ENCODE measurements around the gene KIRREL1. TPM values are rescaled to one million over a fixed set of nuclear protein-coding genes. Genes with fewer than 3 reads are reported as not detected.
A peak's percentile ranks its signal among the peaks of the same experiment; 100 is the strongest.
"Not testable (repeated sequence)": the region's sequence is repeated elsewhere in the genome, so short reads cannot be mapped to it uniquely, and the experiment has no call there.

Gene KIRREL1
- polyA plus RNA-seq, 1 donor, result 182 TPM

DNA sequence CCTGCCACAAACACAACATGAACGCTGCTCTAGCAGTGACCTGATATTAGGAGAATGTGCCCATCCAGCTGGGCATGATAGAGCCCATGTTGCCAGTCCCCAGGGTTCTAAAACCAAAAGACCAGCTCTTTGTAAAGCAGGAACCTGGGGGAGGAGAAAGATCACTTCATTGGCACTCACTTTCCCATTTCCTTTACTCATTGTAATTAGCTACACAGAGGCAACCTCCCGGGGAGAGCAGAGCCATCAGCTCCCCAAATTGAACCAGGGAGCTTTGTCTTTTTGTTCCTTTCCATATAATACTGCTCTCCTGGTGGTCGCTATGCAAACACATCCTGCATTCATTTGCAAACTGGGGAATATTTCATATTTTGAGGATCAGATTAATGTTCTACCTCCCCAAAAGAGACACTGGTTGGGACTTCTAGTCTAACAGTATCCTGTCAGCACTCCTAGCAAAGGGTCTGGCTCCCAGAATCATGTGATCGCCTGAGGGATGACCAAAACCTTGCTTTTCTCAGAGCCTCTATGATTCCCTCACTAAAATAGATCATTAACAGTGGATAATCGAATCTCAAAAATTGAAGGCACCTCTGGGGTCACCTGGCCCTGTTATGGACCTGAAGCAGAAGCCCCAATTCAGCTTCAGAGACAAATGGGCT lies 110.5 kb downstream of the KIRREL1 start:
- no peak for DNase-seq

DNA sequence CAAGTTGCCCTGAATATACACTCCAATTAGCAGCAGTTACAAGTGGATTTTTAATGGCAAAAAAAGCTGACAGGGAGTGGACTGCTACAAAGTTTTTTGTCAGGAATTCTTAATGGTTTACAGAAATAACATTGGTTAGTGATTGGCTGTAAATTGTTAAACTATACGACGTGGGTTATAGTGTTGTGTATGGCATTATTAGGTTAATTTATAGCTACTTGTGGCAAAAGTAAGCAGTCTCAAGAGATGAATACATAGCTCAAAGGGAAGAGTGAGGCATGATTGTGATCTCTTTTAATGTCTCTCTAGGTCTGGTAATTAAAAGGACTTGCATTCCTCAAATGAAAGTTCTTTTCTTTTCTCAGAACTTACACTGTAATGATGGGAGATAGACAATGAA lies 111.4 kb downstream of the KIRREL1 start:
- DNase-seq, result no peak

DNA sequence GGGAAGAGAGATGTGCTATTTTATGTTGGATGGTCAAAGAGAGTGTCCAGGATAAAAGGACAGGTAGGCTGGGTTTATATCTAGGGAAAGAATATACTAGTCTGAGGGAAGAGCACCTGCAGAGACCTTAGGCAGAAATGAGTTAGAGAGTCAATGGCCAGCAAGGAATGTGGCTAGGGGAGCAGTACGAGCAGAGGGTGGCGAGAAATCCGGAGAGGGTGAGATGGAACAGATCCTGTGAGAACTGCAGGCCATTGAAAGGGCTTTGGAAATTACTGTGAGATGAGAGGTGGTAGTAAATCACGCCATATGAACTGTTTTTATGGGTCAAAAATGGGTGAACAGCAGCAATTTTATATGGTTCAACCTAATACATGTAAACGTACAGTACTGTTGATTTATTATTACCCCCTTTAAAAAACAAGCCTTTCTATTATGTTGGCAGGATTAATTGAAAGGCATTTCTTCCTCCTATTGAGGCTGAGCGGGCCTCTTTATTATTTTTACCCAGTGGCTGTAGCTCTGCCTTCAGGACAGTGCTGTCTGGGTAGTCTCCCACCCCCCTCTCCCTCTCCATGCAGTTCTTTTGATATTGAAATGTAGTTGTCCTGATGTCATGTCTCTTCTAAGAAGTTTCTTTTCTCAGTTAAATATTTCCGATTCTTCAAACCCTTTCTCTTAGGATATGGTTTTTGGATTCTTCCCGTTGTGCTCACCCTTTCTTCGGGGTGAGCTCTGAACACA lies 112.1 kb downstream of the KIRREL1 start:
- no peak for DNase-seq

DNA sequence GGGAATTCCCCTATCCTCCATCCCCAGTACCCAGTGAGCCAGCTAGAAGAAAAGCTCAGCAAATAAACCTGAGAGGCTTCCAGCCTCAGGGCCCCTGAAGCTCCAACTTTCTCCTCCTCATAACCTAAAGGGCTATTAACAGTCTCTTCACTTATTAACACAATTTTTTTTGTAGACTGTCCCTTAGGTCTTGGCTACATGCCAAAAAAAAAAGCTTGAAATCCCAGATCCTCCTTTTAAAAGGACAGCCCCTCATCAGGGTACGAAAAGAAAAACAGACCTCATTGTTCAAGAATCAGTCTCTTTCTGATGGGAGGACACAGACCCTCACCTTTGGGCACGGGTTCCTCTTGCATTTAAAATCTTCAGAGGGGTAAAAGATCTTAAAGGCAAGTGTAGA lies 114.5 kb downstream of the KIRREL1 start:
- no peak for DNase-seq

DNA sequence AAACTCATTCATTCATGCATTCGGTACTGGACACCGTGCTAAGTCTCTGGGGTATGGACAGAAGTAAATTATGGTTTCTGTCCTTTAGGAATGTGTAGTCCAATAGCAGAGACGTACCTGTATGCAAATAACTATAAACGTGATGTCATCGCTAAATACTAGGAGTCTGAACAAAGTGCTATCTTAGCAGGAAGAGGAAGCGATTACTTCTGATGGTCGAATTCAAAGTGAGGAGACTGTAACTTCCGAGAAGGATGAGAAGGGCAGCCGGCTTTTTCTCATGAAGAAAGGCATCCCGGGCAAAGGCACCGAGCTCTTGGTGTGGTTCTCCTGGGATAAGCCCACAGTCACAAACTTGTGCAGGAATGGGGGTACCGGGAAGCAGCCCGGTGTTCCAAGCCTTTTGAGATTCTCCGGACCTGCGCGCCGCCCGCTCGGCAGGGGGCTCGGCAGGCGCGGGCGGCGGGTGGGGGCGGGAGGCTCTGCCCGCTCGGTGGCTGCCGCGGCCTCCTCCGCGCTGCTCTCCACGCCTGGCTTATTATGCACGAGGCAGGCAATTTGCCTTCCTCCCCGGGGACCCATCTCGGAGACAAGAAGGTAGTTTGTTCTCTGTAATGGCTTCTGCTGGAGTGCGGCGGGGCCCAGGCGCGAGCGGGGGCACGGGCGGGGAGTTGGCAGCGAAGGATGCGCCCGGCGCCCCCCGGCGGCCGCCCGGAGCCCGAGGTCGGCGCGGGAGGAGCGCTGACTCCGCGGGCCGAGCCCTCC lies 119.7 kb downstream of the KIRREL1 start:
- DNase-seq, result no peak

DNA sequence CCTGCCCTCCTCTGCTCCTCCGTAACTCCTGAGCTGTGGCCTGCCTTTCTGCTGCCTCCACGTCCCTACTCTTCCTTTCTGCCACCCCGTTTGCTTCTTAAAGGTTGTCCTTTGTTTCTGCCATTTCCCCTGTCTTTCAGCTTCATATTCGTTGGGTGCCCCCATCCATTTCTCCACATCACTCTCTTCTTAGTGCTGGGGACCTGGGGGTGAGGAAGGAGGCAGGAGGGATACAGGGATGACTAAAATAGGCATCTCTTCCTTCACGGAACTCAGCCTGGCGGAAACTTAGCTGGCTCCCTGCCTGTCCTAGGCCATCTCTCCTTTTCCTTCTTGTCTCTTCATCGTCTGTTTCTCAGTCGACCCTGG lies 120.3 kb downstream of the KIRREL1 start:
- no peak for DNase-seq

DNA sequence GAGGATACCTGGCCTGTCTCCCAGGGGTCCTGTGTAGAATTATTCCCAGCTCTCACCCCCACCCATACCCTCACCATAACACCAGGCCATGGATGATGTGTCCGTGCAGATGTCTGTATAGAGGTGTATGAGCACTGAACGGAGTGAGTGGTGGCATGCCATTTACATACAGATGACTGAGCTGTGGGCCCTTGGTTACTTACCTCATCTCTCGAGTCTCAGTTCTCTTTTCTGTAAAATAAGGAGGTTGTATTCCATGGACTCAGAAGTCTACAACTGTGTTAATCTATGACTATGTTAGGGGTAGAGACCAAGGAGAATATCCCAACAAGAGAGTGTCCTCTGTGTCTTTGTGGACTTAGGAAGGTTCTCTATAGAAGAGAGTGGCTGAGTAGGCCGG lies 121.7 kb downstream of the KIRREL1 start:
- no peak for DNase-seq

DNA sequence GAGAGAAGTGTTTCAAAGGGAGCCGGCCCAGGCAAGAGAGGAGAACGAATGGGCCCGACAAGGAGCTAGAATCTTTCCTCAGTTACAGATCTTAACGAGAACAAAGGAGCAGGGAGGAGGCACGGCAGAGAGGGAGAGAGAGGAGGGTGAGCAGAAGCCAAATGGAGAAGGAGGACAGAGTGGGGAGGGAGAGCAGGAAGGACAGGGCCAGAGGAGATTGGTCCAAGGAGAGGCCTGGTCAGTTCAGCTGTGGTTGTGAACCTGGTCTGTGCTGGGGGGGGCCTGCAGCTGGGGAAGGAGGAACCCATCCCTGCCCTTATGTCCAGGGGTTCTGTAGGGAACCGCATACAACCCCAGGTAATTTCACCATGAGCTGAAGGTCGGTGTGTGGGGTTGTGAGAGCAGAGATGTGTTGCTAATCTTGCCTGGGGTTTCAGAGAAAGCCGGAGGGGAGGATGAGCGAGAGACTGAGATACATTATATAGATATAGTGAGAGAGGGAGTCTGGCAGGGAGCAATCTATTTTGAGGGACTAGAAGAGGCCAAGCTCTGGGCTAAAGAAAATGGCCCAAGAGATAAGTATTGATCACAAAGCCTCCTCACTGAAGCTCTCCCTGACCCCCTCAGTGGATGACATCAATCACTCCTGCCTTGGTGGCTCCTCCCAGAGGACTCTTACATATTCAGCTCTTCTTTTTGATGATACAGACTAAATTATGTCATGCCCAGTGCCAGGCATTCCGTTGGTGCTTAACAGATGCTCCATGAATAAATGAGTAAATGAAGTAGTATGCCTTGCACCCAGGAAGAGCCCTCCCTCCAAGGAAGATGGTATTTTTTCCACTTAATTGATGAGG lies 123.1 kb downstream of the KIRREL1 start:
- DNase-seq, result no peak

DNA sequence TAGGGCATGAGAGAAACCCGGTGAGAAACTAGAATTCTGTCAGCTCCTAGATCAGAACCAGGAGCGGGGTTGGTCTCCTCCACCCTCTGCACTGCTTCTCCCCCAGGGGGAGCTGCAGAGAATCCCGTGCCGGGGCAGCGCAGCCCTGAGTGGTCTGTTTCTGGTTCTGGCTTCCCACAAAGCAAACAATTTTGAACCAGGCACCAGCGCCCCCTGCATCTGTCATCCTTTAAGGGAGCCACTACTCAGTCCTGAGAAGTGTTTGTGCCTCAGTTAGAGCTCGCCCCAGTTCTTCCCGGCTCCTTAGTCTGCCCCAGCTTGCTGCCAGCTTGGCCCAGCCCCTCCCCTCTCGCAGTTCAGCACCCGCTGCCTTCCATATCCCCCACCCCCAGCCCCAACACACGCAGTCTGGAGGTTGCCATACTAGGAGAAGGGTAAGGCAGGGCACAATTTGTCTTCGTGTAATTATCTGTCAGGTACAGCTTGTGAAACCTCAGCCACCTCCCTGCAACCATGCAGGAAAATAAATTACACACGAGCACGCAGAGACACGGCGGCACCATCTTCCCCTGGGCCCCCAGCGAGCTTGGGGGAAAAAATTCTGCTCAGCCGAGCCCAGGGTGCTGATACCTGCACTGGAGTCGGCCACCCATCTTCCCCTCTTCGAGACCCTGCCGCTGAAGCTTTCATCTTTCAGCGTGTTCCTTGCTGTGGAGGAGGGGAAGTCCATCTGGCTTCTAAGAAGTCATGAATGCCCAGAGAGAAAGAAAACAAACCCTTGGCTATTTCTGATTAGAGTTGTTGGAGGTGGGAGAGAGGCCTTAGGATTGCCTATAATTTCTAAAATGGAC lies 124.6 kb downstream of the KIRREL1 start:
- peak; percentile 67 for DNase-seq

DNA sequence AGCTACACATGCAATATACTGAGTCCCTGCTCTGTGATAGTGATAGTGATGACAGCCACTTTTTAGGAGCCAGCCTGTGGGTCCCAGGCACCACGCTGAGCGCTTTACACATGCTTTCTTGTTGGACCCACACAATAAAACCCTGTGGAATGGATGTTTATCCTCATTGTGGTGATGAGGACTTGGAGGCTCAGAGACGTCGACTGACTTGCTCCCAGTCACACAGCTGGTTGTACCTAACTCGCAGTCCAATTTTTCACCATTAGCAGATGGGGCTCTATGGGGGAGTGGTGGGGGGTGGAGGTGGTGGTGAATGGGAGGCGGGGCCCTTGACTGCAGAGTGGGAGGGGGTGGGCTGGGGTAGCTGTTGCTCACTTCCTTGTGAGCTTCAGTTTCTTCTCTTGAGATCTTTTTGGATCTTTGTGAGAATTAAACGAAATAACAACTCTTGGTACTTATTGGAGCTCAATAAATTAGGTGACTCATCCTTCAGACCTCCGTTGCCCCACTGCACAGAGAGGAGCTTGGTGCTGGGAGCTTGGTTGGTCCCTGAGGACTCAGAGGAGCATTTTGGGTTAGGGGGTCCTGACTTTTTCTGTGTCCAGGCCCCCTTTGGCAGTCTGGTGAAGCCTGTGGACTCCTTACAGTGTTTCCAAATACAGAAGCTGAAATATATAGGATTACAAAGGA lies 125.4 kb downstream of the KIRREL1 start:
- DNase-seq, result no peak

DNA sequence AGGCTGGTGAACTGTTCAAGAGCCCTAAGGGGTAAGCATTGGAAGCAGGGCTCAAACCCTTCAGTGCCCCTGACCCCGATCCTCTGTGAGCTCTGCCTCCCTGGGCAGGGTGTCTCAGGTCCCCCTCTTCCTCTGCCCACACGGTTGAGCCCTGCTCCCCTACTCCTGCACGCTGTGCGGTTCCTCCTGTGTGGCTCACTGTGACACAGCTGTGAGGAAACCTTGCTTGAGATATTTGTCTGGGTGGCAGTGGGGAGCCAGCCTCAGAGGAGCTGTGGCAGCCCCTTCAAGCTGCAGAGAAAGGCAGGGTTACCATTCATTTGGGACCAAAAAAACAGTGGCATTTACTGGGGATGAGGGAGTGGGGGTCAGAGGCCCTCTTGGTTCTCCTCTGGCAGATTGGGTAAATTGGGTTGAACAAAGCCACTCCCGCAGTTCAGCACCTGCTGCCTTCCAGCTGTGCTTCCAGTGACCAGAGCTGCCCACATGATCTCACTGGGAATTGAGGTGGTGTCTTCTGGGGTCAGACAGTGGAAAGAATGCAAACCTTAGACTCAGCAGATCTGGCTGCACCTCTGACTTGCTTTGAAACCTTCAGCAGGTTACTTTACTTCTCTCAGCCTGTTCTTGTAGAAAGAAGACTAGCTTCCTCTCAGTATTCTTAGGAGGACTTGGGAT lies 126.7 kb downstream of the KIRREL1 start:
- no peak for DNase-seq

DNA sequence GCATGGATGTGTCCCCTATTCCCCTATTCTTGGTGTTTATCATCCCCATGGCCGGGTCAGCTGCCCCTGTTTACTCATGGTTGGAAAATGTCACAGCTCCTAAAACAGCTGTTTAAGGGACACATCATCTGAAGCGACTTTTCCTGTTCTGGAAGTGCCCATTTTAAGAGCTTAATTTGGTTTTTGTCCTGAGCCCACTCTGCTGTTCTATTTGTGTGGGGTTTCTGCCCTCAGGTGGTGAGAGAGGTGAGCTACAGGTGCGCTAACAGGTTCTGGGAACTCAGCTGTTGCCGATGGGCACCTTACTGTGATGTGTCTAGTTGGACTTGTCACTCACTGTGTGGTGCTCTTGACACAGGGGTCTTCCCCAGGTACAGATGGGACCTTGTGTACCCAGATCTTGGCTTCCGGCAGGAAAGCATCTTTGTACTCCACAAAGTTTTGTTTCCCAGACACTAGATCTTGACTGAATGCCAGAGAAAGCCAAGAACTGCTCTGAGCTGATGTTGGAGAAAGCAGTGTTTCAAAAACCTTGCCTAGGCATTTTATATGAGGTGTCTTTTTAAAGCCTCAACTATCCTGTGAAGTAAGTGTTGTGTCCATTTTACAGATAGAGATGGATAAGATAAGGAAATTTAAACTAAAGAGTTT lies 128.3 kb downstream of the KIRREL1 start:
- DNase-seq, result peak; percentile 68

DNA sequence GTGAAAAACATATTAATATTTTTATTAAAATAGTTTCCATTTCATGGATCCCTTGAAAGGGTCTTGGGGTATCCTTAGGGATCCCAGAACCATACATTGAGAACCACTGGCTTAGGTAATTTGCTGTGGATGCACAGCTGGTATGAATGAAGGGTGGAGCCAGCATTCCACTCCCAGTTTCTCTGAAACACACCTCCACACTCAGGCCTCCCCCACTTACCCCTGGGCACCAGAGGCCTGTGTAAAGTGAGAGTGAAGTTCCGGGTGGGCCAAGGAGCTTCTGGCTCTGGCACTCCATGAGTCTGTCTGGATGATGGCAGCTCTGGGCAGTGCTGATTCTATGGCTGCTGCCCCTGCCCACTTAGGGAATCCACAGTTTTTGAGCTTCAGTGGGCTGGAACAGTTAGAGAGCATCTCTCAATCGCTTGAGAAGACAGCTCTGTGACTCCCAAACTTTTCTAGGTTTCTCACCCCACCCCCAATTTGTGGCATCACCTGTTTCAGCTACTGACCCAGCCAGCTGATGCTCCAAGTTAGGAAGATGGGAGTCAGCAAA lies 129.5 kb downstream of the KIRREL1 start:
- no peak for DNase-seq

DNA sequence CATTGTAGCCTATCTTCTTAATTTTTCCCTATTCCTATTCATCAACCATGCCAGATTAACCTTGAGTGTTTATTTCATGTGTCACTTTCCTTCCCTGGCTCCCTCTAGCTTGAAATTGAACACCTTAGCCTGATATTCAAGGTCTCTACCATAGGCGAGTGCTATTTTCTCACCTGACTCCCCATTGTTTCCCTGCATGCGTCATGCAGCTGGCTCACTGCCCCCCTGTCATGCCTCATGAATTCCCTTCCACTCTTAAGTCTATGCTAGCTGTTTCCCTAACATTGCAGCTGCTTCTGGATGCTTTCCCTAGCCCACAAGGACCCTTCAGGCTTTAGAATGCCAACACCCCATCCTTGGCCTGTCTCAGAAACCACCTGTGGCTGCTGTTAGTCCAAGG lies 130.6 kb downstream of the KIRREL1 start:
- peak; percentile 65 for DNase-seq

DNA sequence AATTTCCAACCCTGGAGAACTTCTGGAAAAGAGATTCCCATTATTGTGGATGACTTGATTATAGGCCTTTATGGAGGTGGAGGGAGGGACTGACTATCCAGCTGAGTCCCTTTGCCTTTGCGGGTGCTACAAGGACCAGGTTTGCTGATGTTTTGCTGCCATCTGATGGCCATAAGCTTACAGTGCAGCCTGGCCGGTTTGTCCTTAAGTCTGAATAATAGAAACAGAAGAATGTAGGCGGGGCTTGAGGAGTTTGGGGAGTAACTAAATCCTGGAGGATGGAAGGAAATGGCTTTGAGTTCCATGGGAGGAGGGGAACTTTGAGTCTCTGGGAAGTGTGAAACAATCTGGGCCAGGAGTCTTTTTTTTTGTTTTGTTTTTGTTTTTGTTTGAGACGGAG lies 131.6 kb downstream of the KIRREL1 start:
- DNase-seq, result peak; percentile 97

DNA sequence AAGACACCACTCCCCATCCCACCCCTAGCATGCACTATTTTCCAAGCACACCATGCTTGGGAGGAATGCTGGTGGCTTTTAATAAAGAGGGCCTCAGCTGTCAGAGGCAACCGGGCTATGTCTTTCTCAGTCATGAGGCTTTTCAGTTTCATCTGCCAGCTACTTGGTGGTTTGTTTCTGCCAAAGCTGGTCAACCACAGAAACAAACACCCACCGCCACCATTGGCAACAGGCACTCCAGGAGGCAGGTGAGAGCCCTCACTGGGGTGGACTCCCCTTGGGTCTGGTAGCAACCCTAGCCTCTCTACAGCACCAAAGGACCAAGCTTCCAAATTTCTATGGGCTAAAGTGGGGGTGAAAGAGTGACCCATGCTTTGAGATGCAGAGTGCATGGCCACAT lies 133.0 kb downstream of the KIRREL1 start:
- no peak for DNase-seq

DNA sequence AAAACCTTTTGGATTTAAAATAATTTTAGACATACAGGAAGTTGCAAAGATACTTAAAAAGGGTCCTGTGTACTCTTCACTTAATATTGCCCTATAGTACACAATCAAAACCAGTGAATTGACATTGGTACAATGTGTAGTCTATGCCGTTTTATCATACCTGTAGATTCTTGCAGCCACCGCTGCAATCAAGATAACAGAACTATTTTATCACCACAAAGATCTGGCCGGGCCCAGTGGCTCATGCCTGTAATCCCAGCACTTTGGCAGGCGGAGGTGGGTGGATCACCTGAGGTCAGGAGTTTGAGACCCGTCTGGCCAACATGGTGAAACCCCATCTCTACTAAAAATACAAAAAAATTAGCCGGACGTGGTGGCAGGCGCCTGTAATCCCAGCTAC lies 135.1 kb downstream of the KIRREL1 start:
- DNase-seq, result not testable (repeated sequence)

DNA sequence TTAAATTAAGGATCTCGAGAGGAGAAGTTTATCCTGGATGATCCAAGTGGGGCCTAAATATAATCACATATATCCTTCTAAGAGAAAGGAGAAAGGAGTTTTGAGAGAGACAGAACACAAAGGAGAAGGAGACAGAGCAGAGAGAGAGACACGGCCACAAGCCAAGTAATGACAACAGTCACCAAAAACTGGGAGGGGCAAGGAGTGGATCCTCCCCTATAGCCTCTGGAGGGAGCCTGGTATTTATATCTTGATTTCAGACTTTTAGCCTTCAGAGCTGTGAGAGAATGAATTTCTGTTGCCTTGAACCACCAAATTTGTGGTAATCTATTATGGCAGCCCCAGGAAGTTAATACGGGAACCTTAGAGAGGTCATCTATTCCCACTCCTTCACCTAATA lies 137.8 kb downstream of the KIRREL1 start:
- no peak for DNase-seq

DNA sequence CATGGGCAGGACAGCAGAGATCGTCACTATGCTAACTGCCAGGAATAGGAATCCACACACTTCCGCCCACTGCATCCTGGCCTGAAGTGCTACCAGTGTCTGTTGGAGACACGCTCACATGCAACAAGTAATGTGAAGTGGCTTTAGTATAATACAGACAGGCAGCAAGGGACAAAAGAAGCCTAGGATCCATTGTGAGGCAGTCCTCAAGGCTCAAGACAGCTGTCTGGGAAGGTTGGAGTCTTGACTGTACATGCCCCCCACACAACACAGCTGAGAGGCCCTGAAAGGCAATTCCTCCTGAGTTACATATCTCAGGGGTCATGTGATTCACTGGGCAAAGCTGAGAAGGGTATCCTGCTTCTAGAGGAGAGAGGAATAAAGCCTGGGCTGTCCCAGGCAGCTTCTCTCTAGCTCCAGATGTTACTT lies 147.3 kb downstream of the KIRREL1 start:
- no peak for DNase-seq
